H1 (cell line): ENCODE measurements around the gene LMAN1L. TPM values are rescaled to one million over a fixed set of nuclear protein-coding genes. Genes with fewer than 3 reads are reported as not detected.

ENCODE experiments used
- CTCF ChIA-PET: fragments of 300-600 bp; sonication (Branson Sonifier 250); formaldehyde crosslinking; loops from one replicate; lab custom pipeline; 2021; ENCODE audit not compliant: partially characterized antibody; lab: Charles Lee
- POLR2A ChIA-PET: fragments of 300-600 bp; sonication (Branson Sonifier 250); formaldehyde crosslinking; loops from one replicate; lab custom pipeline; 2021; ENCODE audit warnings: inconsistent platforms; ENCODE audit not compliant: partially characterized antibody; lab: Charles Lee
- DNase-seq, 2 experiments: peaks; one replicate each; pipeline versions ENCODE4 v3.0.0 to v3.0.0-alpha.2; 2010 to 2022; ENCODE audit warnings: low spot score in 2 of 2, low read depth in 1 of 2, mixed read lengths in 1 of 2
- FAIRE-seq: peaks from 2 replicates; lab custom pipeline; 2011; peaks lifted over from hg19 to GRCh38; lab: Jason Lieb, UNC
- H2AFZ ChIP-seq: 2 replicates; pipeline ENCODE4 v1.8.1; 2012; ENCODE audit warnings: low read length, inconsistent platforms
- H2AK5ac ChIP-seq: 2 replicates; pipeline ENCODE4 v1.6.1; 2013; ENCODE audit warnings: low read depth, low read length
- H2BK120ac ChIP-seq: replicated peaks from 2 replicates; pipeline ENCODE3; 2013; ENCODE audit warnings: low read depth, low read length, inconsistent platforms
- H2BK12ac ChIP-seq: 2 replicates; pipeline ENCODE4 v1.6.1; 2013; ENCODE audit warnings: low read depth, low read length
- H2BK15ac ChIP-seq: 2 replicates; pipeline ENCODE4 v1.6.1; 2013; ENCODE audit warnings: low read length
- H2BK20ac ChIP-seq: 2 replicates; pipeline ENCODE4 v1.6.1; 2013; ENCODE audit warnings: low read length
- H2BK5ac ChIP-seq: 2 replicates; pipeline ENCODE4 v1.6.1; 2013; ENCODE audit warnings: low read depth, low read length
- H3K14ac ChIP-seq: 2 replicates; pipeline ENCODE4 v1.6.1; 2013; ENCODE audit warnings: inconsistent platforms; ENCODE audit not compliant: insufficient read length
- H3K18ac ChIP-seq: 2 replicates; pipeline ENCODE4 v1.6.1; 2013; ENCODE audit warnings: low read length; ENCODE audit errors: extremely low read depth
- H3K23ac ChIP-seq: 2 replicates; pipeline ENCODE4 v1.6.1; 2013; ENCODE audit warnings: inconsistent platforms; ENCODE audit not compliant: insufficient read length
- H3K23me2 ChIP-seq: 2 replicates; pipeline ENCODE4 v1.6.1; 2013; ENCODE audit warnings: low read depth, low read length
- H3K27ac ChIP-seq: 2 replicates; pipeline ENCODE4 v1.6.1; 2011; ENCODE audit warnings: low read depth, low read length, inconsistent platforms
- H3K27me3 ChIP-seq, 4 experiments: replicated peaks in 1 of 4; 1 replicate in 1 of 4; 2 replicates in 3 of 4; pipeline versions ENCODE4 v1.6.1 to v1.8.1; 2011 to 2013; ENCODE audit warnings: low read length in 3 of 4, mild to moderate bottlenecking in 3 of 4, inconsistent platforms in 2 of 4, mixed read lengths in 2 of 4, moderate library complexity in 1 of 4; ENCODE audit not compliant: control insufficient read depth in 3 of 4, insufficient read depth in 3 of 4; ENCODE audit errors: extremely low read depth in 1 of 4
- H3K36me3 ChIP-seq, 4 experiments: 2 replicates each; pipeline versions ENCODE4 v1.6.1 to v1.8.1; 2011 to 2013; ENCODE audit warnings: mild to moderate bottlenecking in 4 of 4, low read length in 3 of 4, moderate library complexity in 2 of 4, control low read depth in 1 of 4, inconsistent platforms in 1 of 4; ENCODE audit not compliant: insufficient read depth in 4 of 4, control insufficient read depth in 2 of 4
- H3K4ac ChIP-seq: replicated peaks from 2 replicates; pipeline ENCODE3; 2013; ENCODE audit warnings: low read length, low read depth, mixed read lengths, inconsistent platforms; ENCODE audit not compliant: insufficient read length
- H3K4me1 ChIP-seq, 4 experiments: replicated peaks in 1 of 4; 1 replicate in 1 of 4; 2 replicates in 3 of 4; pipeline versions ENCODE4 v1.6.1 to v1.8.1; 2011 to 2013; ENCODE audit warnings: low read length in 3 of 4, inconsistent platforms in 2 of 4, mixed read lengths in 1 of 4; ENCODE audit not compliant: insufficient read depth in 4 of 4, control insufficient read depth in 3 of 4
- H3K4me2 ChIP-seq, 2 experiments: 2 replicates each; pipeline versions ENCODE4 v1.6.1 to v1.8.1; 2011 to 2013; ENCODE audit warnings: low read depth in 2 of 2, low read length in 2 of 2, control low read depth in 1 of 2, inconsistent platforms in 1 of 2, mild to moderate bottlenecking in 1 of 2; ENCODE audit not compliant: insufficient read depth in 1 of 2
- H3K4me3 ChIP-seq, 4 experiments: fragments of 200-600, 300-600 bp in 1 of 4; sonication (generic), shearing (Covaris generic), sonication (Bioruptor Twin) in 1 of 4; 2 replicates each; pipeline versions ENCODE4 v1.5.1 to v1.8.1; 2011 to 2016; ENCODE audit warnings: low read length in 4 of 4, low read depth in 3 of 4, control low read depth in 2 of 4, inconsistent platforms in 2 of 4, mild to moderate bottlenecking in 2 of 4, mixed read lengths in 1 of 4, moderate library complexity in 1 of 4; ENCODE audit not compliant: insufficient read depth in 2 of 4; ENCODE audit errors: extremely low read depth in 1 of 4
- H3K56ac ChIP-seq: replicated peaks from 2 replicates; pipeline ENCODE3; 2013; ENCODE audit warnings: low read depth, mild to moderate bottlenecking, mixed read lengths, low read length, inconsistent platforms; ENCODE audit not compliant: insufficient read length
- H3K79me1 ChIP-seq: 2 replicates; pipeline ENCODE4 v1.6.1; 2013; ENCODE audit warnings: low read depth, low read length, control low read depth
- H3K79me2 ChIP-seq, 2 experiments: 2 replicates each; pipeline versions ENCODE4 v1.6.1 to v1.8.1; 2012 to 2013; ENCODE audit warnings: low read length in 2 of 2, mild to moderate bottlenecking in 2 of 2, inconsistent platforms in 1 of 2; ENCODE audit not compliant: insufficient read depth in 2 of 2, control insufficient read depth in 1 of 2
- H3K9ac ChIP-seq, 4 experiments: replicated peaks in 1 of 4; 1 replicate in 1 of 4; 2 replicates in 3 of 4; pipeline versions ENCODE4 v1.6.1 to v1.8.1; 2011 to 2013; ENCODE audit warnings: low read depth in 3 of 4, low read length in 3 of 4, control low read depth in 2 of 4, mild to moderate bottlenecking in 2 of 4, moderate library complexity in 2 of 4, inconsistent platforms in 1 of 4; ENCODE audit errors: extremely low read depth in 1 of 4
- H3K9me3 ChIP-seq, 2 experiments: 2 replicates each; pipeline versions ENCODE4 v1.6.1 to v1.8.1; 2012 to 2013; ENCODE audit warnings: mild to moderate bottlenecking in 2 of 2, moderate library complexity in 2 of 2, control low read depth in 1 of 2, inconsistent platforms in 1 of 2, low read depth in 1 of 2, low read length in 1 of 2, mixed read lengths in 1 of 2; ENCODE audit not compliant: insufficient read depth in 2 of 2
- H4K20me1 ChIP-seq, 2 experiments: replicated peaks in 1 of 2; 2 replicates each; pipeline versions ENCODE3 to v1.8.1; 2011 to 2013; ENCODE audit warnings: inconsistent platforms in 2 of 2, low read length in 2 of 2, mild to moderate bottlenecking in 1 of 2; ENCODE audit not compliant: insufficient read depth in 2 of 2, control insufficient read depth in 1 of 2
- H4K5ac ChIP-seq: 2 replicates; pipeline ENCODE4 v1.6.1; 2013; ENCODE audit warnings: low read length, low read depth, mixed read lengths, inconsistent platforms; ENCODE audit not compliant: insufficient read length
- H4K8ac ChIP-seq: 2 replicates; pipeline ENCODE4 v1.8.0; 2013; ENCODE audit warnings: mild to moderate bottlenecking, moderate library complexity, low read length, inconsistent platforms; ENCODE audit not compliant: insufficient read depth; ENCODE audit errors: extremely low read depth
- H4K91ac ChIP-seq: replicated peaks from 2 replicates; pipeline ENCODE3; 2013; ENCODE audit warnings: low read length, mixed read lengths, inconsistent platforms; ENCODE audit not compliant: insufficient read length
- ATF2 ChIP-seq: IDR thresholded peaks from 2 replicates; pipeline ENCODE4 v1.6.1; 2012; ENCODE audit warnings: low read length, inconsistent platforms
- CBX8 ChIP-seq: fragments of 300-800, 300-1000 bp; sonication (generic); IDR thresholded peaks from 2 replicates; pipeline ENCODE4 v1.7.1; 2016; ENCODE audit warnings: low read depth, low read length, borderline replicate concordance
- CTBP2 ChIP-seq: IDR thresholded peaks from 2 replicates; pipeline ENCODE4 v1.7.0; 2011; ENCODE audit warnings: borderline replicate concordance, mild to moderate bottlenecking, moderate library complexity, mixed read lengths, low read length; ENCODE audit not compliant: insufficient read depth, insufficient read length
- E2F6 ChIP-seq: IDR thresholded peaks from 2 replicates; pipeline ENCODE4 v1.6.1; 2012; ENCODE audit warnings: inconsistent platforms
- KDM5A ChIP-seq: fragments of 200-600 bp; IDR thresholded peaks from 2 replicates; pipeline ENCODE4 v1.7.1; 2012; ENCODE audit warnings: mild to moderate bottlenecking, low read length, inconsistent platforms, mixed read lengths
- MAX ChIP-seq: IDR thresholded peaks from 2 replicates; pipeline ENCODE4 v1.6.1; 2012; ENCODE audit warnings: inconsistent platforms
- TCF12 ChIP-seq: IDR thresholded peaks from 2 replicates; pipeline ENCODE4 v1.6.1; 2011; ENCODE audit warnings: low read depth, mild to moderate bottlenecking, low read length
- WGBS, 2 experiments: shearing (Covaris generic) in 1 of 2; methylation state at CpG; one replicate each; pipeline versions ENCODE4 v1.1.6 to v1.1.7; 2013 to 2015; ENCODE audit warnings: low lambda C conversion rate in 2 of 2, mixed read lengths in 2 of 2, inconsistent platforms in 1 of 2, low coverage in 1 of 2, missing lambda C conversion rate in 1 of 2; ENCODE audit not compliant: insufficient replicate concordance in 2 of 2, insufficient coverage in 1 of 2, insufficient read length in 1 of 2; ENCODE audit errors: extremely low coverage in 1 of 2, missing lambda C conversion rate in 1 of 2; 5-methylcytosine and 5-hydroxymethylcytosine counted together
- polyA plus RNA-seq, 7 experiments: library from polyadenylated mRNA; depleted of rRNA in 3 of 7; stranded (reverse) in 5 of 7; unstranded in 2 of 7; fragments of >200 nt in 5 of 7; fragments of 200-250 nt in 2 of 7; gene quantifications; 1 replicate in 5 of 7; 2 replicates in 1 of 7; 4 replicates in 1 of 7; pipeline versions ENCODE4 v1.2.1 to v1.2.3, GENCODE V29; 2011 to 2013; ENCODE audit warnings: missing spikeins in 2 of 7, mixed read lengths in 2 of 7
- total RNA-seq: library from RNA; stranded (reverse); fragmentation: NEBNext Ultra II Directional; extraction: Animal tissue kit (Norgen Biotek cat#: 25700); gene quantifications from 2 replicates; pipeline ENCODE4 v1.2.1, GENCODE V29; 2021

The LMAN1L gene
- total and polyA plus RNA-seq, 2 of the 8 experiments (the other 6 are each of a cell fraction or from before 2014, with no cell fraction given): not detected

GRCh38 chr15:74826364-74826819, 13.8 kb downstream of the LMAN1L start, which contains the start of gene CPLX3:
CPLX3 (plus strand) TSS chr15:74826627; CDS start chr15:74826704, 77 bp downstream.
- no peak within 1 kb of the TSS for H3K56ac ChIP-seq
- H2BK120ac ChIP-seq: no peak within 1 kb of the TSS
- peaks cover 0 to 9% (median 4%) of the 10 kb centered on the region in 4 experiments; a peak in 4 of 7 replicates for H3K4me1 ChIP-seq
- H3K14ac ChIP-seq: no peak within 1 kb of the TSS
- H3K27me3 ChIP-seq: peaks cover 4 to 47% (median 29%) of the 10 kb centered on the region in 4 experiments
- H3K79me1 ChIP-seq: no peaks in the 10 kb centered on the region
- peak within 1 kb of the TSS in 2 of 4 experiments; percentile 5 to 41; a peak in 3 of 8 replicates for H3K4me3 ChIP-seq
- no peak for FAIRE-seq
- H4K5ac ChIP-seq: no peak within 1 kb of the TSS
- no peaks in the 10 kb centered on the region for H3K79me2 ChIP-seq
- CTCF ChIA-PET: interaction anchor here (0.5 to 15.7 kb wide), 19 partner anchors 9 to 342 kb away, joined by 3 to 135 read pairs (median 5); partner anchors contain the start of genes CSK and LMAN1L
- no peak within 1 kb of the TSS for H3K9ac ChIP-seq
- 0 out of 2 replicates have a peak within 1 kb of the TSS, but pooled peaks have one; percentile 27 for H2BK12ac ChIP-seq
- no peak within 1 kb of the TSS for H4K91ac ChIP-seq
- H3K9me3 ChIP-seq: no peaks in the 10 kb centered on the region
- no peak within 1 kb of the TSS for H3K23ac ChIP-seq
- H3K36me3 ChIP-seq: no peaks in the 10 kb centered on the region
- peak in 1 of 2 experiments; percentile 84 for DNase-seq
- no peak within 1 kb of the TSS for H2BK15ac ChIP-seq
- no peak within 1 kb of the TSS for H3K18ac ChIP-seq
- POLR2A ChIA-PET: interaction anchor here (1.1 to 3.1 kb wide), 6 partner anchors 10 to 66 kb away, joined by 3 to 12 read pairs (median 7); partner anchors contain the start of genes LMAN1L and ULK3
- no peak within 1 kb of the TSS for H3K27ac ChIP-seq
- WGBS, 2 experiments: 10% methylated on average over 4 of the region's 44 CpGs; no CpG with 5 or more reads in 1 of the 2 experiments
- H2BK20ac ChIP-seq: no peak within 1 kb of the TSS
- no peak within 1 kb of the TSS for H3K4ac ChIP-seq
- 0 out of 2 replicates have a peak, but pooled peaks cover 4% of the 10 kb centered on the region for H3K23me2 ChIP-seq
- H2BK5ac ChIP-seq: no peak within 1 kb of the TSS
- no peak within 1 kb of the TSS for H2AFZ ChIP-seq
- no peak within 1 kb of the TSS for H2AK5ac ChIP-seq
- peaks cover 0 to 2% of the 10 kb centered on the region in 2 experiments for H4K20me1 ChIP-seq
- H4K8ac ChIP-seq: no peak within 1 kb of the TSS
- peak within 1 kb of the TSS; percentile 58 to 61 for H3K4me2 ChIP-seq
- TF ChIP-seq E2F6: peak; percentile 94
- peak; percentile 96 for TF ChIP-seq MAX
- TF ChIP-seq TCF12: no peak
- TF ChIP-seq CTBP2: no peak
- no peak for TF ChIP-seq KDM5A
- no peak for TF ChIP-seq ATF2
- TF ChIP-seq CBX8: no peak
